Thyroid gland (tissue), 4 donors: ENCODE results near the gene CSNK1D.

Experiments used
- CTCF ChIP-seq, 6 experiments: fragments of 200-600 bp in 3 of 6; fragments of 450-650 bp in 3 of 6; sonication (generic) in 3 of 6; IDR thresholded peaks; one replicate each; pipeline ENCODE4 v1.5.1; 2016 to 2019; ENCODE audit warnings: antibody characterized with exemption in 6 of 6, mild to moderate bottlenecking in 2 of 6, inconsistent platforms in 1 of 6, moderate library complexity in 1 of 6
- POLR2A ChIP-seq, 2 donors: fragments of 450-650 bp; IDR thresholded peaks; one replicate each; pipeline ENCODE4 v1.6.1; 2017; ENCODE audit warnings: antibody characterized with exemption in 2 of 2, mild to moderate bottlenecking in 2 of 2, moderate library complexity in 1 of 2

GRCh38 chr17:82228278-82228841 is 45.1 kb downstream of the CSNK1D start:
- no peak for TF ChIP-seq CTCF (IDR thresholded peaks at IDR 0.05)
- TF ChIP-seq POLR2A (IDR thresholded peaks at IDR 0.05): no peak
